SK-N-SH treated with all-trans-retinoic acid at 6 μM for 48 hours (cell line): ENCODE results near the gene CD86.

Experiments used
- ATAC-seq: fragments of 200-7000 bp; cut with Tn5 transposase; 3 replicates; pipeline ENCODE4 v1.9.1; 2020; ENCODE audit warnings: mild to moderate bottlenecking, moderate library complexity
- ARNTL ChIP-seq: fragments of 450-650 bp; formaldehyde crosslinking; IDR thresholded peaks from 2 replicates; pipeline ENCODE4 v1.5.0; 2020; ENCODE audit warnings: low read depth, mild to moderate bottlenecking, moderate library complexity, borderline replicate concordance
- BACH2 ChIP-seq: fragments of 250-450 bp; sonication (Bioruptor Pico); IDR thresholded peaks from 2 replicates; pipeline ENCODE4 v1.9.0; 2021; ENCODE audit warnings: mild to moderate bottlenecking, borderline replicate concordance
- CSDC2 ChIP-seq: fragments of 250-450 bp; sonication (Bioruptor Pico); IDR thresholded peaks from 2 replicates; pipeline ENCODE4 v1.5.0; 2020; ENCODE audit warnings: mild to moderate bottlenecking, moderate library complexity
- CSRNP3 ChIP-seq: fragments of 250-450 bp; sonication (Bioruptor Pico); IDR thresholded peaks from 2 replicates; pipeline ENCODE4 v1.5.1; 2021; ENCODE audit warnings: mild to moderate bottlenecking, moderate library complexity
- ESRRG ChIP-seq: fragments of 250-450 bp; sonication (Bioruptor Pico); IDR thresholded peaks from 2 replicates; pipeline ENCODE4 v1.6.1; 2021; ENCODE audit warnings: mild to moderate bottlenecking
- GLIS3 ChIP-seq: fragments of 250-450 bp; sonication (Bioruptor Pico); IDR thresholded peaks from 2 replicates; pipeline ENCODE4 v1.5.0; 2020; ENCODE audit warnings: mild to moderate bottlenecking, moderate library complexity
- ISL1 ChIP-seq: fragments of 250-450 bp; sonication (Bioruptor Pico); IDR thresholded peaks from 2 replicates; pipeline ENCODE4 v2.1.2; 2022; ENCODE audit warnings: mild to moderate bottlenecking, moderate library complexity
- OSR1 ChIP-seq: fragments of 250-450 bp; sonication (Bioruptor Pico); IDR thresholded peaks from 2 replicates; pipeline ENCODE4 v1.8.0; 2022; ENCODE audit warnings: moderate library complexity, mild to moderate bottlenecking, inconsistent platforms
- PATZ1 ChIP-seq: fragments of 250-450 bp; sonication (Bioruptor Pico); IDR thresholded peaks from 2 replicates; pipeline ENCODE4 v1.8.0; 2020; ENCODE audit warnings: mild to moderate bottlenecking, moderate library complexity, borderline replicate concordance
- POU6F1 ChIP-seq: fragments of 250-450 bp; sonication (Bioruptor Pico); IDR thresholded peaks from 2 replicates; pipeline ENCODE4 v1.8.0; 2021; ENCODE audit warnings: low read depth, mild to moderate bottlenecking, moderate library complexity, borderline replicate concordance
- RARB ChIP-seq: fragments of 250-450 bp; sonication (Bioruptor Pico); IDR thresholded peaks from 2 replicates; pipeline ENCODE4 v1.8.0; 2021; ENCODE audit warnings: mild to moderate bottlenecking, moderate library complexity
- SNAI2 ChIP-seq: fragments of 250-450 bp; sonication (Bioruptor Pico); IDR thresholded peaks from 2 replicates; pipeline ENCODE4 v1.5.0; 2020; ENCODE audit warnings: mild to moderate bottlenecking, moderate library complexity
- TCF4 ChIP-seq: fragments of 250-450 bp; sonication (Bioruptor Pico); IDR thresholded peaks from 2 replicates; pipeline ENCODE4 v1.8.0; 2021; ENCODE audit warnings: mild to moderate bottlenecking, moderate library complexity, borderline replicate concordance
- TOX ChIP-seq: fragments of 250-450 bp; sonication (Bioruptor Pico); IDR thresholded peaks from 2 replicates; pipeline ENCODE4 v1.8.0; 2021; ENCODE audit warnings: mild to moderate bottlenecking, moderate library complexity, borderline replicate concordance
- TSHZ2 ChIP-seq: fragments of 250-450 bp; sonication (Bioruptor Pico); IDR thresholded peaks from 2 replicates; pipeline ENCODE4 v1.5.0; 2020; ENCODE audit warnings: mild to moderate bottlenecking, moderate library complexity
- ZC3H10 ChIP-seq: fragments of 250-450 bp; sonication (Bioruptor Pico); IDR thresholded peaks from 2 replicates; pipeline ENCODE4 v1.5.1; 2021; ENCODE audit warnings: mild to moderate bottlenecking, moderate library complexity
- ZFP3 ChIP-seq: fragments of 250-450 bp; sonication (Bioruptor Pico); IDR thresholded peaks from 2 replicates; pipeline ENCODE4 v1.5.0; 2020; ENCODE audit warnings: mild to moderate bottlenecking, moderate library complexity
- ZFP30 ChIP-seq: fragments of 450-650 bp; formaldehyde crosslinking; IDR thresholded peaks from 2 replicates; pipeline ENCODE4 v1.5.0; 2022; ENCODE audit warnings: mild to moderate bottlenecking, moderate library complexity
- ZNF565 ChIP-seq: fragments of 450-650 bp; formaldehyde crosslinking; conservative IDR thresholded peaks from 2 replicates; pipeline ENCODE4 v1.5.0; 2020; ENCODE audit warnings: low read depth, mild to moderate bottlenecking, moderate library complexity
- ZNF70 ChIP-seq: fragments of 450-650 bp; formaldehyde crosslinking; IDR thresholded peaks from 2 replicates; pipeline ENCODE4 v1.5.0; 2020; ENCODE audit warnings: mild to moderate bottlenecking, moderate library complexity
- ZNF8 ChIP-seq: fragments of 450-650 bp; formaldehyde crosslinking; IDR thresholded peaks from 2 replicates; pipeline ENCODE4 v1.5.0; 2020; ENCODE audit warnings: mild to moderate bottlenecking, moderate library complexity

CD86 gene

GRCh38 chr3:122104515-122105194, 49.5 kb downstream of the CD86 start:
- TF ChIP-seq TCF4 (CRISPR knock-in tag) (no peak), ZFP30 (CRISPR knock-in tag) (no peak), ARNTL (CRISPR knock-in tag) (no peak), ZFP3 (CRISPR knock-in tag) (no peak), TOX (CRISPR knock-in tag) (no peak), ZNF70 (CRISPR knock-in tag) (no peak), TSHZ2 (CRISPR knock-in tag) (no peak), OSR1 (CRISPR knock-in tag) (no peak), SNAI2 (CRISPR knock-in tag) (no peak), ESRRG (no peak), PATZ1 (CRISPR knock-in tag) (no peak), RARB (CRISPR knock-in tag) (no peak), ZNF8 (CRISPR knock-in tag) (no peak), GLIS3 (CRISPR knock-in tag) (no peak), ZNF565 (CRISPR knock-in tag) (no peak), CSRNP3 (CRISPR knock-in tag) (no peak), BACH2 (no peak), ZC3H10 (no peak)
- ATAC-seq, result no peak

- no peak for ATAC-seq
- TF ChIP-seq ZFP30 (CRISPR knock-in tag) (no peak), OSR1 (CRISPR knock-in tag) (no peak), ZC3H10 (no peak), ESRRG (no peak), GLIS3 (CRISPR knock-in tag) (no peak), POU6F1 (no peak), TOX (CRISPR knock-in tag) (no peak), ZNF565 (CRISPR knock-in tag) (no peak), TCF4 (CRISPR knock-in tag) (no peak), ZNF70 (CRISPR knock-in tag) (no peak), CSDC2 (CRISPR knock-in tag) (no peak), RARB (CRISPR knock-in tag) (no peak), TSHZ2 (CRISPR knock-in tag) (no peak), PATZ1 (CRISPR knock-in tag) (no peak), ISL1 (no peak)
- TF ChIP-seq, all 23 proteins: peak for 0
Measured at GRCh38 chr3:122105626-122106025, 50.5 kb downstream of the CD86 start.
